DND-41 (cell line): ENCODE data around the gene MCM10.

ENCODE experiments used
- ATAC-seq: fragments of 200-7000 bp; cut with Tn5 transposase; 3 replicates; pipeline ENCODE4 v1.9.1; 2021; ENCODE audit warnings: low read depth; ENCODE audit not compliant: insufficient read depth
- DNase-seq: peaks from one replicate; pipeline ENCODE4 v3.0.0-alpha.2; 2020
- H2AFZ ChIP-seq: 2 replicates; pipeline ENCODE4 v1.6.0; 2012; ENCODE audit warnings: low read depth, low read length
- H3K27ac ChIP-seq: 2 replicates; pipeline ENCODE4 v1.5.1; 2012; ENCODE audit warnings: low read length, inconsistent platforms
- H3K27me3 ChIP-seq: fragments of 200-600 bp; sonication (generic); 2 replicates; pipeline ENCODE4 v1.6.0; 2012; ENCODE audit warnings: low read length, mild to moderate bottlenecking, inconsistent platforms; ENCODE audit not compliant: insufficient read depth, poor library complexity
- H3K36me3 ChIP-seq: 2 replicates; pipeline ENCODE4 v1.5.1; 2012; ENCODE audit warnings: low read length, inconsistent platforms; ENCODE audit not compliant: insufficient read depth
- H3K4me1 ChIP-seq: 2 replicates; pipeline ENCODE4 v1.5.1; 2012; ENCODE audit warnings: mild to moderate bottlenecking, low read length; ENCODE audit not compliant: insufficient read depth
- H3K4me2 ChIP-seq: 2 replicates; pipeline ENCODE4 v1.6.0; 2012; ENCODE audit warnings: mild to moderate bottlenecking, moderate library complexity, low read length, inconsistent platforms; ENCODE audit not compliant: insufficient read depth
- H3K4me3 ChIP-seq, 2 experiments: fragments of 200-600 bp in 1 of 2; shearing (Covaris generic) in 1 of 2; 2 replicates each; pipeline ENCODE4 v1.5.1; 2012 to 2016; ENCODE audit warnings: inconsistent platforms in 2 of 2, low read length in 2 of 2, mild to moderate bottlenecking in 2 of 2, low read depth in 1 of 2, moderate library complexity in 1 of 2
- H3K79me2 ChIP-seq: 2 replicates; pipeline ENCODE4 v1.6.0; 2012; ENCODE audit warnings: low read length, inconsistent platforms; ENCODE audit not compliant: insufficient read depth
- H3K9ac ChIP-seq: 2 replicates; pipeline ENCODE4 v1.6.0; 2012; ENCODE audit warnings: low read depth, mild to moderate bottlenecking, inconsistent platforms, low read length, moderate library complexity
- H3K9me3 ChIP-seq: 2 replicates; pipeline ENCODE4 v1.5.1; 2012; ENCODE audit warnings: low read length, moderate library complexity, mild to moderate bottlenecking, inconsistent platforms; ENCODE audit not compliant: insufficient read depth, severe bottlenecking
- H4K20me1 ChIP-seq: 2 replicates; pipeline ENCODE4 v1.6.0; 2012; ENCODE audit warnings: low read length; ENCODE audit not compliant: insufficient read depth
- EZH2 ChIP-seq: IDR thresholded peaks from 3 replicates; pipeline ENCODE4 v1.6.1; 2012; ENCODE audit warnings: borderline replicate concordance, low read depth, mild to moderate bottlenecking, moderate library complexity, low read length, inconsistent platforms; ENCODE audit not compliant: severe bottlenecking
- TF ChIP-seq, protein P1 (sequence below): IDR thresholded peaks from 2 replicates; pipeline ENCODE4 v1.5.1; 2012; ENCODE audit warnings: borderline replicate concordance, low read length, moderate library complexity, mild to moderate bottlenecking; ENCODE audit not compliant: poor library complexity, severe bottlenecking; ENCODE audit errors: extremely low read depth

Gene MCM10

DNA sequence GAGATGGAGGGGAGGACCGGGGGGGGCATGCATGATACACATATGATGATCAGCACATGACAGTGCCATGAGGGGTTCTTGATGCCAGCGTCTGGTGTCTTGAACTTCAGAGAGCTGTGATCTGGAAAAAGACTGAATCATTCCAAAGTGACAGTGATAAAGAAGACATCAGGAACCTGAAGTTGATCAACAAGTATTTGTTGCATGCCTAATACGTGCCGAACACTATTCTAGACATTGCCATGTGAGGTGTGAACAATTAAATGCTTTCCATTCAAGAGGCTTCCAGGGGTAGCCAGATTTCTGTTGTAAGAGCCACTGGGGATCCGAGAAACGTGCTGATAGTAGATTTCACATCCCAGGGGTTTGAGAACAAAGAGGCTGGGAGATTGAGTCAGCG, 6.2 kb downstream of the MCM10 start:
- DNase-seq = no peak
- Histone ChIP-seq H3K9me3 (no peaks in the 10 kb centered on the region), H3K27me3 (no peaks in the 10 kb centered on the region), H3K9ac (no peak overlapping the region), H3K4me2 (no peak overlapping the region), H4K20me1 (peaks cover 64% of the 10 kb centered on the region), H3K4me3 (no peak overlapping the region), H3K36me3 (peaks cover 88% of the 10 kb centered on the region), H3K4me1 (peaks cover 19% of the 10 kb centered on the region), H2AFZ (no peak overlapping the region), H3K79me2 (peaks cover 81% of the 10 kb centered on the region), H3K27ac (no peak overlapping the region)
- TF ChIP-seq EZH2 = no peak
- TF ChIP-seq, protein P1, sequence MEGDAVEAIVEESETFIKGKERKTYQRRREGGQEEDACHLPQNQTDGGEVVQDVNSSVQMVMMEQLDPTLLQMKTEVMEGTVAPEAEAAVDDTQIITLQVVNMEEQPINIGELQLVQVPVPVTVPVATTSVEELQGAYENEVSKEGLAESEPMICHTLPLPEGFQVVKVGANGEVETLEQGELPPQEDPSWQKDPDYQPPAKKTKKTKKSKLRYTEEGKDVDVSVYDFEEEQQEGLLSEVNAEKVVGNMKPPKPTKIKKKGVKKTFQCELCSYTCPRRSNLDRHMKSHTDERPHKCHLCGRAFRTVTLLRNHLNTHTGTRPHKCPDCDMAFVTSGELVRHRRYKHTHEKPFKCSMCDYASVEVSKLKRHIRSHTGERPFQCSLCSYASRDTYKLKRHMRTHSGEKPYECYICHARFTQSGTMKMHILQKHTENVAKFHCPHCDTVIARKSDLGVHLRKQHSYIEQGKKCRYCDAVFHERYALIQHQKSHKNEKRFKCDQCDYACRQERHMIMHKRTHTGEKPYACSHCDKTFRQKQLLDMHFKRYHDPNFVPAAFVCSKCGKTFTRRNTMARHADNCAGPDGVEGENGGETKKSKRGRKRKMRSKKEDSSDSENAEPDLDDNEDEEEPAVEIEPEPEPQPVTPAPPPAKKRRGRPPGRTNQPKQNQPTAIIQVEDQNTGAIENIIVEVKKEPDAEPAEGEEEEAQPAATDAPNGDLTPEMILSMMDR = no peak
- ATAC-seq = no peak

DNA sequence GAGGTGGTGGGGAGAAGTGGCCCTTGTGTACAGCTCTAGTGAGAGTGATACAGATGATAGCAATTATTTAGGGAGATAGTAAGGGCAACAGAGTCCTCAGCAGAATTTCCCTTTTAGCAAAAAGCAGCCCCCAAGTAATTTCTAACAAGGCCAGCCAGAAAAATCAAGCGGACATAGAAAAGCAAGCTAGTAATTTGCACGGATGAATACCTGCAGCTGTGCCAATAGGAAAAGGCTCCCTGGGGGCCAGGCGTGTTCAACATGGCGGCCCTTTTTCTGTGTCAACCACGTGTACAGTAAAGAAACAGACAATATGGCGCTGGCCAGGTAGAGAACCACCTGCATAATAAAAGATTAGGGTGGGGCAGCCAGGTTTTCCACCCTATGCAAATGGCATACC, 7.4 kb downstream of the MCM10 start:
- H3K27ac ChIP-seq = no peak overlapping the region
- no peak for TF ChIP-seq EZH2
- TF ChIP-seq, protein P1 = no peak
- H3K4me3 ChIP-seq = no peak overlapping the region
- H3K4me1 ChIP-seq = peaks cover 7% of the 10 kb centered on the region
- DNase-seq = no peak
- H3K27me3 ChIP-seq = no peaks in the 10 kb centered on the region
- no peak overlapping the region for H2AFZ ChIP-seq
- no peak for ATAC-seq
- H3K9ac ChIP-seq = no peak overlapping the region
- peaks cover 70% of the 10 kb centered on the region for H3K79me2 ChIP-seq
- H3K9me3 ChIP-seq = no peaks in the 10 kb centered on the region
- H3K36me3 ChIP-seq = peaks cover 91% of the 10 kb centered on the region
- H3K4me2 ChIP-seq = no peak overlapping the region
- peaks cover 59% of the 10 kb centered on the region for H4K20me1 ChIP-seq

DNA sequence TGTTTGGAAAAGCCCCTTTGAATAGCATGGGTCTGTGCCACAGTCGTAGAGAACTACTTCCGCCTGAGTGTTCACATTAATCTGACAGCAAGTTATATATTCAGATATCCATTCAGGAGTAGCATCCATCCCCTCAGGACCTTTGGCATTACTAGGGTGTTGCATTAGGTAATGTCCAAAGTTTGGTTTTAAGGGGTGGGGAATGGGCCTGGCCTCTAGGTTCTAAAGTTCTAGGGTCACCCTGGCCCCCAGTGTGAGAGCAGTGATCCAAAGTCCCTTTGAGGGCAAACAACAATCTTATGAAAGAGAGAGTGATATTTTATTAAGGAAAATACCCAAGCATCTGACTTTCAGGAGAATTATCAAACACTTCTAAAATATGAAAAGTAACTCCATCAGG, 12.3 kb downstream of the MCM10 start:
- no peak overlapping the region for H3K27ac ChIP-seq
- H3K36me3 ChIP-seq = peaks cover 95% of the 10 kb centered on the region
- peaks cover 27% of the 10 kb centered on the region for H4K20me1 ChIP-seq

More for the DNA sequence above, 12.3 kb downstream of the MCM10 start:
- no peaks in the 10 kb centered on the region for H3K9me3 ChIP-seq
- peaks cover 36% of the 10 kb centered on the region for H3K79me2 ChIP-seq
- no peaks in the 10 kb centered on the region for H3K27me3 ChIP-seq
- no peak for TF ChIP-seq EZH2
- TF ChIP-seq, protein P1 = no peak
- no peak for ATAC-seq
- no peak overlapping the region for H3K9ac ChIP-seq
- H3K4me2 ChIP-seq = no peak overlapping the region
- H3K4me1 ChIP-seq = no peaks in the 10 kb centered on the region
- H2AFZ ChIP-seq = no peak overlapping the region
- no peak for DNase-seq
- H3K4me3 ChIP-seq = no peak overlapping the region
